ENCODE results near the gene CEP72.
"Not testable (repeated sequence)": the region's sequence is repeated elsewhere in the genome, so short reads cannot be mapped to it uniquely, and the experiment has no call there.

- not testable (repeated sequence) for TF ChIP-seq CTCF (IDR thresholded peaks at IDR 0.05); SIN3A (IDR thresholded peaks at IDR 0.05; ENCODE audit: borderline replicate concordance, insufficient read depth, low read depth, low read length); POLR2AphosphoS5 (IDR thresholded peaks at IDR 0.05; ENCODE audit: low read depth, low read length)
Observed at GRCh38 chr5:679166-679895, 67.2 kb downstream of the CEP72 start.
